Uterus (tissue), 2 donors: Measurements from ENCODE around the gene CDHR4.

Source experiments
- POLR2A ChIP-seq, 2 donors: fragments of 450-650 bp; IDR thresholded peaks; one replicate each; pipeline ENCODE4 v1.6.1; 2016; ENCODE audit warnings: antibody characterized with exemption in 2 of 2, mild to moderate bottlenecking in 1 of 2, moderate library complexity in 1 of 2
- TF ChIP-seq, protein P1 (sequence below), 4 experiments: fragments of 200-600 bp in 2 of 4; fragments of 450-650 bp in 2 of 4; sonication (generic) in 2 of 4; IDR thresholded peaks; one replicate each; pipeline ENCODE4 v1.5.1; 2016 to 2019; ENCODE audit warnings: antibody characterized with exemption in 4 of 4, mild to moderate bottlenecking in 2 of 4, moderate library complexity in 1 of 4

DNA sequence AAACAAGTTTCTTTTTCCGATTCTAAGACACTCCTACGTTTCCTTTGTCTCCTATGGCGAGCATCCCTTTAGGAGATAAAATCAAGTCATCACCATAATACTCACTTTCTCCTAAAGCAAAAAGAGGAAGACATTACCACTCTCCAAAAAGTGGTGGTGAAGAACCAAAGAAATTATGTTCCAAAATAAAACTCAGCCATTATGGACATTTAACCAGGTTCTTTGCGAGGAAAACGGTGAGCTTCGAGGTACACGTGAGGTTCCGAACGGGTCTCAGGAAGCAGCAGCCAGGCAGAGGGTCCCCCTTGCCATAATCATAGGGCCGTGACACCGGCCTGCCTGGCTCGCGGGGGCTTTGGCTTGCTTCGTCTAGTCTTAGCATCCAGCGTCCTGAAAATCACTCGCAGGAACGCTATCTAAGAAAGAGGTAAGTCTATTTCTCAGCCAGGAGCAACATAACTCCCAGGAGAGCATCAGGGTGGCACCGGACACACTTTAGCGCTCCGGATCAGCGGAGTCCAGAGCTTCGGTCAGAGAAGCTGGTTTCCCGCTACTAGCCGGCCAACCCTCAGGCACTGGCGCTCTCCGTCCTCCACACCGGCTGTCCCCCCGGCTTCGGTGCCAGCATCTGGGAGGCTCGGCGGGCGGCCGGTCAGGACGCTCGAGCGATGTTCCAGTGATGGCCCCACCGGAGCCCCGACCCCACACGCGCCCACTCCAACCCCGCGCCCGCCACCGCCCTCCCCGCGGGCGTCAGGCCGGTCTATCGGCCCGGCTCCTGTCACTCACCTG lies 13.9 kb downstream of the CDHR4 start:
- TF ChIP-seq POLR2A (IDR thresholded peaks at IDR 0.05): no peak
- TF ChIP-seq, protein P1, sequence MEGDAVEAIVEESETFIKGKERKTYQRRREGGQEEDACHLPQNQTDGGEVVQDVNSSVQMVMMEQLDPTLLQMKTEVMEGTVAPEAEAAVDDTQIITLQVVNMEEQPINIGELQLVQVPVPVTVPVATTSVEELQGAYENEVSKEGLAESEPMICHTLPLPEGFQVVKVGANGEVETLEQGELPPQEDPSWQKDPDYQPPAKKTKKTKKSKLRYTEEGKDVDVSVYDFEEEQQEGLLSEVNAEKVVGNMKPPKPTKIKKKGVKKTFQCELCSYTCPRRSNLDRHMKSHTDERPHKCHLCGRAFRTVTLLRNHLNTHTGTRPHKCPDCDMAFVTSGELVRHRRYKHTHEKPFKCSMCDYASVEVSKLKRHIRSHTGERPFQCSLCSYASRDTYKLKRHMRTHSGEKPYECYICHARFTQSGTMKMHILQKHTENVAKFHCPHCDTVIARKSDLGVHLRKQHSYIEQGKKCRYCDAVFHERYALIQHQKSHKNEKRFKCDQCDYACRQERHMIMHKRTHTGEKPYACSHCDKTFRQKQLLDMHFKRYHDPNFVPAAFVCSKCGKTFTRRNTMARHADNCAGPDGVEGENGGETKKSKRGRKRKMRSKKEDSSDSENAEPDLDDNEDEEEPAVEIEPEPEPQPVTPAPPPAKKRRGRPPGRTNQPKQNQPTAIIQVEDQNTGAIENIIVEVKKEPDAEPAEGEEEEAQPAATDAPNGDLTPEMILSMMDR (IDR thresholded peaks at IDR 0.05): no peak
